Peyer's patch (tissue), 4 donors: ENCODE data around the gene GPATCH2. TPM values are rescaled to one million over a fixed set of nuclear protein-coding genes. Genes with fewer than 3 reads are reported as not detected.

Experiments
- DNase-seq, 3 donors: peaks; one replicate each; pipeline ENCODE4 v3.0.0-alpha.2; 2017 to 2019
- H3K27ac ChIP-seq, 4 donors: fragments of 200-600 bp; sonication (generic); one replicate each; pipeline ENCODE4 v1.5.1; 2016 to 2019
- H3K27me3 ChIP-seq, 2 donors: fragments of 200-600 bp; sonication (generic); one replicate each; pipeline ENCODE4 v1.5.1; 2019
- H3K36me3 ChIP-seq, 3 donors: fragments of 200-600 bp; sonication (generic); one replicate each; pipeline ENCODE4 v1.5.1; 2016 to 2019
- H3K4me1 ChIP-seq, 4 donors: fragments of 200-600 bp; sonication (generic); one replicate each; pipeline ENCODE4 v1.5.1; 2016 to 2019
- H3K4me3 ChIP-seq, 4 donors: fragments of 200-600 bp; sonication (generic); 1 replicate in 3 of 4; 2 replicates in 1 of 4; pipeline ENCODE4 v1.5.1; 2016 to 2019; ENCODE audit warnings: mild to moderate bottlenecking in 1 of 4
- H3K9me3 ChIP-seq, 4 donors: fragments of 200-600 bp; sonication (generic); one replicate each; pipeline ENCODE4 v1.5.1; 2016 to 2019; ENCODE audit warnings: mild to moderate bottlenecking in 1 of 4
- CTCF ChIP-seq, 6 experiments: fragments of 450-650 bp in 4 of 6; fragments of 200-600 bp in 2 of 6; sonication (generic) in 1 of 6; IDR thresholded peaks; one replicate each; pipeline ENCODE4 v1.5.1; 2017 to 2019; ENCODE audit warnings: antibody characterized with exemption in 6 of 6, mild to moderate bottlenecking in 3 of 6, moderate library complexity in 1 of 6
- POLR2A ChIP-seq, 2 donors: fragments of 450-650 bp; IDR thresholded peaks; one replicate each; pipeline ENCODE4 v1.5.1; 2017; ENCODE audit warnings: antibody characterized with exemption in 2 of 2, mild to moderate bottlenecking in 2 of 2, moderate library complexity in 2 of 2
- total RNA-seq, 4 donors: library from RNA; depleted of rRNA; stranded (reverse); fragments of >200 nt; gene quantifications; one replicate each; pipeline ENCODE4 v1.1.0, GENCODE V29; 2016

GPATCH2 gene
- total RNA-seq, 4 donors from 2014 or later: 17.5 to 38.0 (median 24.7) TPM

- DNase-seq: no peak
- H3K4me3 ChIP-seq: no peak overlapping the region
- no peak overlapping the region for H3K27ac ChIP-seq
- TF ChIP-seq POLR2A (IDR thresholded peaks at IDR 0.05) (no peak), CTCF (IDR thresholded peaks at IDR 0.05) (no peak)
- no peaks in the 10 kb centered on the region for H3K4me1 ChIP-seq
- no peaks in the 10 kb centered on the region for H3K9me3 ChIP-seq
- no peaks in the 10 kb centered on the region for H3K36me3 ChIP-seq
- H3K27me3 ChIP-seq: no peaks in the 10 kb centered on the region
These were observed 223.3 kb downstream of the GPATCH2 start for GRCh38 chr1:217407534-217408001.

GRCh38 chr1:217403026-217403720 lies 227.7 kb downstream of the GPATCH2 start:
- Histone ChIP-seq H3K4me1 (no peaks in the 10 kb centered on the region), H3K27me3 (no peaks in the 10 kb centered on the region), H3K36me3 (no peaks in the 10 kb centered on the region), H3K4me3 (no peak overlapping the region), H3K9me3 (no peaks in the 10 kb centered on the region), H3K27ac (no peak overlapping the region)
- TF ChIP-seq CTCF (IDR thresholded peaks at IDR 0.05) (no peak), POLR2A (IDR thresholded peaks at IDR 0.05) (no peak)
- DNase-seq: no peak

- no peak for TF ChIP-seq POLR2A (IDR thresholded peaks at IDR 0.05)
- no peak for TF ChIP-seq CTCF (IDR thresholded peaks at IDR 0.05)
- Histone ChIP-seq H3K27ac (no peak overlapping the region), H3K4me1 (no peaks in the 10 kb centered on the region), H3K4me3 (no peak overlapping the region), H3K9me3 (no peaks in the 10 kb centered on the region), H3K36me3 (no peaks in the 10 kb centered on the region), H3K27me3 (no peaks in the 10 kb centered on the region)
- DNase-seq: no peak
These were observed 228.6 kb downstream of the GPATCH2 start for GRCh38 chr1:217402301-217402700.

- H3K4me1 ChIP-seq: no peaks in the 10 kb centered on the region
- H3K4me3 ChIP-seq: no peak overlapping the region
- TF ChIP-seq CTCF (IDR thresholded peaks at IDR 0.05) (no peak), POLR2A (IDR thresholded peaks at IDR 0.05) (no peak)
- H3K27me3 ChIP-seq: no peaks in the 10 kb centered on the region
- no peaks in the 10 kb centered on the region for H3K36me3 ChIP-seq
- H3K9me3 ChIP-seq: no peaks in the 10 kb centered on the region
- DNase-seq: no peak
- H3K27ac ChIP-seq: no peak overlapping the region
These were observed 237.0 kb downstream of the GPATCH2 start for GRCh38 chr1:217393896-217394295.

- no peak overlapping the region for H3K4me3 ChIP-seq
- H3K27me3 ChIP-seq: no peaks in the 10 kb centered on the region
- no peaks in the 10 kb centered on the region for H3K4me1 ChIP-seq
- no peaks in the 10 kb centered on the region for H3K36me3 ChIP-seq
- no peak overlapping the region for H3K27ac ChIP-seq
- no peak for TF ChIP-seq POLR2A (IDR thresholded peaks at IDR 0.05)
- no peak for TF ChIP-seq CTCF (IDR thresholded peaks at IDR 0.05)
- DNase-seq: no peak
- no peaks in the 10 kb centered on the region for H3K9me3 ChIP-seq
These were observed 238.4 kb downstream of the GPATCH2 start for GRCh38 chr1:217392441-217392840.
